NCI-H526 treated with DMSO at 0.1 percent for 48 hours (cell line): ENCODE results near the gene ACIN1.

Experiments used
- DNase-seq: peaks from one replicate; lab custom pipeline; 2025; lab: John Stamatoyannopoulos, UW

Gene ACIN1, protein sequence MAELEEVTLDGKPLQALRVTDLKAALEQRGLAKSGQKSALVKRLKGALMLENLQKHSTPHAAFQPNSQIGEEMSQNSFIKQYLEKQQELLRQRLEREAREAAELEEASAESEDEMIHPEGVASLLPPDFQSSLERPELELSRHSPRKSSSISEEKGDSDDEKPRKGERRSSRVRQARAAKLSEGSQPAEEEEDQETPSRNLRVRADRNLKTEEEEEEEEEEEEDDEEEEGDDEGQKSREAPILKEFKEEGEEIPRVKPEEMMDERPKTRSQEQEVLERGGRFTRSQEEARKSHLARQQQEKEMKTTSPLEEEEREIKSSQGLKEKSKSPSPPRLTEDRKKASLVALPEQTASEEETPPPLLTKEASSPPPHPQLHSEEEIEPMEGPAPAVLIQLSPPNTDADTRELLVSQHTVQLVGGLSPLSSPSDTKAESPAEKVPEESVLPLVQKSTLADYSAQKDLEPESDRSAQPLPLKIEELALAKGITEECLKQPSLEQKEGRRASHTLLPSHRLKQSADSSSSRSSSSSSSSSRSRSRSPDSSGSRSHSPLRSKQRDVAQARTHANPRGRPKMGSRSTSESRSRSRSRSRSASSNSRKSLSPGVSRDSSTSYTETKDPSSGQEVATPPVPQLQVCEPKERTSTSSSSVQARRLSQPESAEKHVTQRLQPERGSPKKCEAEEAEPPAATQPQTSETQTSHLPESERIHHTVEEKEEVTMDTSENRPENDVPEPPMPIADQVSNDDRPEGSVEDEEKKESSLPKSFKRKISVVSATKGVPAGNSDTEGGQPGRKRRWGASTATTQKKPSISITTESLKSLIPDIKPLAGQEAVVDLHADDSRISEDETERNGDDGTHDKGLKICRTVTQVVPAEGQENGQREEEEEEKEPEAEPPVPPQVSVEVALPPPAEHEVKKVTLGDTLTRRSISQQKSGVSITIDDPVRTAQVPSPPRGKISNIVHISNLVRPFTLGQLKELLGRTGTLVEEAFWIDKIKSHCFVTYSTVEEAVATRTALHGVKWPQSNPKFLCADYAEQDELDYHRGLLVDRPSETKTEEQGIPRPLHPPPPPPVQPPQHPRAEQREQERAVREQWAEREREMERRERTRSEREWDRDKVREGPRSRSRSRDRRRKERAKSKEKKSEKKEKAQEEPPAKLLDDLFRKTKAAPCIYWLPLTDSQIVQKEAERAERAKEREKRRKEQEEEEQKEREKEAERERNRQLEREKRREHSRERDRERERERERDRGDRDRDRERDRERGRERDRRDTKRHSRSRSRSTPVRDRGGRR

DNA sequence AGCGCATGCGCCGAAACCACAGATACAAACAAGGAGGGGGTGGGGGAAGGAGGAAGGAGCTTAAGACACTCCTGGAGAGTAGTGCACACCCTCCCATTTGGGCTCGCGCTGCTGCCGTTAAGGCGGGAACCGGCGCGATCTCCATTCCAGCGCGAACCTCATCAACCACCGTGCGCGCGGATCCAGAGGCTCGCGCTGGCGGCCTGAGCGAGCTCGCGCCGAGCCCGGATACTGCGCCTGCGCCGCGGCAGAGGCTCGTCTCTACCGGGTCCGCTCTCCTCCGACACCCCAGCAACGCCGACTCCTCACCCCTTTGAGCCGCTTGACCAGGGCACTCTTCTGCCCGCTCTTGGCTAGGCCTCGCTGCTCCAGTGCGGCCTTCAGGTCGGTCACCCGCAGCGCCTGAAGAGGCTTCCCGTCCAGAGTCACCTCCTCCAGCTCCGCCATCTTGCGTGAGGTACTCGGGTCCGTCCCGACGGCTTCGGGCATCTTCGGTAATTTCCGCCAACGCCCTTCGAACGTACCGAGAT is at the start of gene ACIN1:
ACIN1 (minus strand) TSS at position 471 of the 530 bp plus-strand sequence; CDS start at position 447, 24 bp downstream.
- DNase-seq = no peak

DNA sequence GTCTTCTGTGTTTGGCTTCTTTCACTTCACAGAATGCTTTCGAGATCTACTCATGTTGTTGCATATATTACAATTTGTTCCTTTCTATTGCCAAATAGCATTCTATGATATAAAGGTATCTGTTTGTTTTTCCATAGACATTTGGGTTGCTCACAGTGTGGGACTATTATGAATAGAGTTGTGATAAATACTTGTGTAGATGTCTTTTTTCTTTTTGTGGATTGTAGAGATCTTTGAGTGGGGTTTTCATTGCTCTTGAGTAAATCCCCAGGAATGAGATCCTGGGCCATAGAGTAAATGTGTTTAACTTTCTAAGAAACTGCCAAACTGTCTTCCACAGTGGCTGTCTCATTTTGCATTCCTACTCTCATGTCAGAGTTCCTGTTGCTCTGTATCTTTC is 49.0 kb upstream of the ACIN1 start:
- no peak for DNase-seq

DNA sequence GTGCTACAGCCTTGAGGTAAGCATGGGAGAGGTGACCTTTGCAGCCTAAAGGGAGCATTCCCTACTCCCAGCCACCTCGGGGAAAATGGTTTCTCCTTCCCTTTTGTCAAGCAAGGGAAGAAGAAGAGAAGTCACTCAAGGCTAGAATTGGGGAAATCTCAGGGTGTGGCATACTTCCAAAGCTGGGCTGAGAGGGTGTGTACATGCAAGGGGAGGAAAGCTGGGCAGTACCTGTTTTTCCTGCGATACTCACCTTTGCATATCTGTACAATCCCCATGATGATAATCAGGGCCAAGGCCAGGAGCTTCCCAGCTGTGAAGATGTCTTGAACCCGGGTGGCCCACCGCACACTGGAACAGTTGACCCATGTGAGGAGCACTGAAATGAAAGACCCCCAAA is 47.9 kb upstream of the ACIN1 start:
- DNase-seq = no peak

DNA sequence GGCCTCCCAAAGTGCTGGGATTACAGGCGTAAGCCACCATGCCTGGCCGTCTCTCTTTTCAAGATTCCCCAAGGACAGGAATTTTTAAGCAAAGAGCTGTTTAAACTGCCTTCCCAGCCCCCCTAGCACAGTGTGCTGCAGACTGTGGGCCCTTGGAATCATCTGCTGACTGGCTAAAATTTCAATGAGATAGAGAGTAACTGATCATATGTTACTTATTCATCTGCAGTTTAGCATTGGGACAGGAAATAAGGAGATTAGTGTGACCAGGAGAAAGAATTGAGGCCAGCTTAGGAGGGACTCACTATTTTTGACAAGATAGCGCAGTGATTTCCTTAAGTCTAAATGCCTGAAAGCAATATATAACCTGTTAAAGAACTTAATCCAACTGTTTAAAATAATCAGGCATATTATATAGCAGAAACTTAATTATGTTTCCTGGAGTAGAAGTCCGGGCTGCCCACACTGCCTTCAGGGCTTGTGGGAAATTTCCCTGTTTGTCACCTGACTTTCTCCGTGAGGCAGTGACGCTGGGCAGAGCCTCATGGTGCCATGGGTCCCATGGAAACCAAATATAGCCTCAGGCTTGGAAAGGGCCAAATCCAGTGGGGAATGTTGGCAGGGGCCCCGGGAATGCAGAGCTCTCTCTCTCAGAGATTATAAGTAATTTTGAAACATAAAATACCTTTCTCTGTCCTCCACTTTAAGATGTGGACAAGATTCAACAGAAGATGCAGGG is 46.9 kb upstream of the ACIN1 start:
- no peak for DNase-seq

DNA sequence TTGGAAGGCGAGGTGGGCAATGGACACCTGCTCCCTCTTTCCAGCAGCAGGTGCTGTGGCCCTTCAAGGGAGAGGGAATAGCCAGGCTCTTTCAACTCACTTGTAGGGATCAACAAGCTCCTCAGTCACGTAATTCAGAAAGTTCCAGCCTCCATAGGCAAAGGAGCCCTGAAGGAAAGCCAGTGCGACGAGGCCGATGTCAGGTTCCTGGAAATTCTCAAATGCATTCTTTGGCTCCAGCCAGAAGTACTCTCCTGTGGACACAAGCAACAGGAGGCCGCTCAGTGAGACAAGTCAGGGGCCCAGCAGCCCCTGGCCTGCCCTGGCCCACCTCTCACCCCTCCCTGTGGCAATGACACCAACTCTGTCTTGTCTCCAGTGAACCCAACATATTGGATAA is 45.4 kb upstream of the ACIN1 start:
- no peak for DNase-seq

DNA sequence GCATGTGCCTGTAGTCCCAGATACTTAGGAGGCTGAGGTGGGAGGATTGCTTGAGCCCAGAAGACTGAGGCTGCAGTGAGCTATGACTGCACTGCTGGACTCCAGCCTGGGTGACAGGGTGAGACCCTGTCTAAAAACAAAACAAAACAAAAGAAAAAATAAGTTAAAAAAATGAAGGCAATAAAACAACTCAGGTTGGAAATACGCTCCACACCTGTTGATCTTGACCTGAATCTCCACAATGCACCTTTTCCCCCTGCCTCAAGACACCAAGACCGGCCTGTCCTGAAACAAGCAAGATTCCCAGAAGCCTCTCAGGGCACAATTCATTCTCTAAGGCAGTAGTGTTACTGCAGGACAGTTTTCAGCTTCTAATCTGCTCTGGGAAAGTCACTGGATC is 44.9 kb upstream of the ACIN1 start:
- DNase-seq = no peak

DNA sequence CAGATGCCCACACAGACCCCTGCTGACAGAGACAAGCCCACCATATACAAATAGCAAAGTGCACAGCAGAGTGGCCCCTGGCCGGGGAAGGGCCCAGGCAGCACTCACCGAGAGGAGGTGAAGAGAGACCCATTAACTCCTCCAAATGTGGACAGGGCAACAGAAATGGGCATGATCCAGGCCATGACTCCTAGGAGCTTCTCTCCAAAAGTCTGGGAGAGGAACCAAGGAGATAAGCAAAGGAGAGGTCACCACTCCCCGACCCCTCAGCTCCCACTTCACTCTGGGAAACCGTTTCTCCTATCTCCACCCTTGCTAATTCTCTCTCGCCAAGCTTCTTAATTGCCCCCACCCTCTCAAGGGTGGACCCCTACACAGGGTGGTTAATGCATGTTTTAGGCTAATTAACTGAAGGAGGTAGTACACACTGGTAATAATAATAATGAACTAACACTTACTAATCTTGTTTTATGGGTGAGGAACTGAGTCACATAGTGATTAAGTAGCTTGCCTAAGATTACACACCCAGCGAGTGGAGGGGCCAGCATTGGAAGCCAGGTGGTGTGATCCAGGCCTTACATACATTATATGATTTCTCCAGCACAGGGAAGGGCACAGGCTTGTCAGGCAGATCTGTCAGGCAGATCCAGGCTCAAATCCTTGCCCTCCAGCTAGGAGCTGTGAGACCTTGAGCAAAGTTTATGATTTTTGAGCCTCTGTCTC is 43.0 kb upstream of the ACIN1 start:
- no peak for DNase-seq

DNA sequence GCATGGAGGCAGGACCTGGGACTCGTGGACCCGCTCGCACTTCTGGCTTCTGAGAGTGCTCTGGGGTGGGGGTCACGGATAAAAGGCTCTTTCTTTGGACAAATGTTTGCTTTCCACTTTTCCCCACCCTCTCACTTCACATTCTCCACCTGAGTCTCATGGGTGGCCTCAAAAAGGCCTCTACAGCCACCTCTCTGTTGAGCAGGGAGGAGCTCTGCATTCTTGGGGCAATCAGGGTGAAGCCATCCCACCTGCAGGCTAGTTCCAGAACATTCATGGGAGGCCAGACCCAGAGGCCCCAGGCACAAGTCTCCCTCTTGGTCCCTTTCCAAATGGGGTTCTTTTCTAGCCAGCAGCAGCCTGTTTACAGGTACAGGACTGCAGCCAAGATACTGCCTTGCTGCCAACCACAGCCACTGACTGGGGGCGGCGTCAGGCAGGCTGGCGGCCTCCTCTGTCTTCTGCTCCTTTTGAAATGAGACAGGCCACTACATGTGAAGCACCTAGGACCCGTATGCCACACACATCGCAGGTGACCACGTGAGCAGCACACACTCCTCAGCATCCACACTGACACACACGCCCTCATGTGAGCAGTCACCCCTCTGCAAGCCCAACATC is 42.4 kb upstream of the ACIN1 start:
- no peak for DNase-seq

DNA sequence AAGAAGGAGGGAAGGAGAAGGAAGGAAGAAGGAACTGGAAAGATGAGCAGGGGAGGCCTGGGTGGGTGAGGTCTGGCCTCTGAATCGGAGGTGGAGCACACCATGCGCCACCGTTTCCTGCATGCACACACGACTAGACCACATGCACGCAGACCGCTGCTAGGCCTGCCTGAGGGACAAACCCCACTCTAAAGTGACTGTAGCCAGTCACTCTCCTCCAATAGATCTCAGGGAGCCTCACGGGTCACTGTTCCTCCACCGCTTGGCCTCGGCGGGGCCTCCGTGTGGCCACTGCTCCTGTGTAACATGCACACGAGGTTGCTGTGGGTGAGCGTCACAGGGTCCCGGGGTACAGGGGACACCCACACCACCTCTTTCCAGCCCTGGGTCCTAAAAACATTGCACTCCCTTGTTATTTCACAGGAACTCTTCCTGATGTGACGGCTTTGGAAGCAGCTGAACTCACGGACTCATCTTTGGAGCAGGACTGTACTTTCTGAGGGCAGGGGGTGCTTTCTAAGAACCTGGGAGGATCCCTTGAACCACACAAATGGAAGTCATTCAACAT is 41.7 kb upstream of the ACIN1 start:
- DNase-seq = no peak

DNA sequence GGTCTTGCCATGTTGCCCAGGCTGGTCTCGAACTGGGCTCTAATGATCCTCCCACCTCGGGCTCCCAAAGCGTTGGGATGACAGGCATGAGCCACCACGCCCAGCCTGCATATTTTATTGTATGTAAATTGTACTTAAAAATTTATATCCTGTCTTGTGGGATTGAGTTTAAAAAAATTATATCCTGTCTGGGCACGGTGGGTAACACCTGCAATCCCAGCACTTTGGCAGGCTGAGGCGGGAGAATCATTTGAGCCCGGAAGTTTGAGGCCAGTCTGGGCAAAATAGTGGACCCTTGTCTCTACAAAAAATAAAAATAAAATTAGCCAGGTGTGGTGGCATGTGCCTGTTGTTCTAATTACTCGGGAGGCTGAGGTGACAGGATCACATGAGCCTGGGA is 38.0 kb upstream of the ACIN1 start:
- no peak for DNase-seq

DNA sequence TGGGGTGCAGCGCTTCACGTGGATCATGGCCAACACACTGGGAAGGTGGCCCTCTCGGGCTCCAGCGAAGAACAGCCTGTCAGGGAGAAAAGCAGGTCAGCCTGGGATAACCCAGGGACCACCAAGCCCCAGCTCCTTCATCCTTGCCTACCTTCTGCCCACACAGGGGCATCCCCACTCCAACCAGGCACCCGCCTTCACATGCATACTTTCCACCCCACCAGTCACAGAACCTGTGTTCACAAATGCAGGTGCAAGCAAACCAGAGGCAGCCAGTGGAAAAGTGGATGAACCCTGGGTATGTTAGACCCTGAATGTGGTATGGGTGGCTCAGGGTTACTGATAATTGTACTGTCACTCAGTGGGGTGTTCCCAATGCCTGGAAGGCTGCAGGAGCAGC is 36.5 kb upstream of the ACIN1 start:
- no peak for DNase-seq

DNA sequence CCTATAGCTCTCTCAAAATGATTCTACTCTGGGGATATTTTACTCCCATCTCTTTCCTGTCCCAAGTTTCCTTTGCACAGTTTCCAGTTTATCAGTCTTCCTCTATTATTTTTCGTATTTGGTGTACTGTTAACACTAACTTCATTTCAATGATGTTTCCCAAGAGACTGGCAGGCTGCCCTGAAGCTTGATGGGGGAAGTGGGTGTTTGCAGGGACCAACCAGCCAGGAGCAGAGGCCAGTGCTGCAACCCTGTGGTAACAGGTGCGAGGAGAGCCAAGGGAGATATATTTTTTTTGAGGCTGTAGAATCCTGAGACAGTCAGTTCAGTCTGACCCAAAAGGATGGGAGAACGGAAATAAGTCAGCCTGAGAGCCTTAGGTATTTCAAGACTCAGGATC is 35.9 kb upstream of the ACIN1 start:
- DNase-seq = no peak

DNA sequence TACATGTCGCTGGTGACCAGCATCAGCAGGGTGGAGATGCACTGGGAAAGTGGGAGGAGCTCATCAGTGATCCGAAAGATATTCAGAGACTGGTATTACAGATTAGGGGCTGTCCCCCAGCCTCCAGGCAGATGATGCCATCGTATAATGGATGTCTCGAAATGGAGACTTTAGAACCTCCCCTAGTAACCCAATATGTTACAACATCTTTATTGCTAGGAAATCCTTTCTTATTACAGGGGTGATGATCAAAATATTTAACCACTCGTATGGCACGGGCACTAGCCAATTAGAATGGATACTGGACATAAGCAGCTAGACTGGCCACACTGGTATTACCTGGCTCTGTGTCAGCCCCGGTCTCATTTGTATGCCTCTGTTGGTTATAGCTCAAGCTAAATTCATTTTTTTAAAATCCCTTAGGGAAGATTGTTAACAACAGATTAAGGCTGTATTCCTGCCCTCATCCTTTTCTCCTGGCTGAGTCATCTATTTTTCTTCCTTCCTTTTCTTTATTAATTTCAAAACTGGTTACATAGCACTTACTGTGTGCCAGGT is 34.9 kb upstream of the ACIN1 start:
- no peak for DNase-seq

DNA sequence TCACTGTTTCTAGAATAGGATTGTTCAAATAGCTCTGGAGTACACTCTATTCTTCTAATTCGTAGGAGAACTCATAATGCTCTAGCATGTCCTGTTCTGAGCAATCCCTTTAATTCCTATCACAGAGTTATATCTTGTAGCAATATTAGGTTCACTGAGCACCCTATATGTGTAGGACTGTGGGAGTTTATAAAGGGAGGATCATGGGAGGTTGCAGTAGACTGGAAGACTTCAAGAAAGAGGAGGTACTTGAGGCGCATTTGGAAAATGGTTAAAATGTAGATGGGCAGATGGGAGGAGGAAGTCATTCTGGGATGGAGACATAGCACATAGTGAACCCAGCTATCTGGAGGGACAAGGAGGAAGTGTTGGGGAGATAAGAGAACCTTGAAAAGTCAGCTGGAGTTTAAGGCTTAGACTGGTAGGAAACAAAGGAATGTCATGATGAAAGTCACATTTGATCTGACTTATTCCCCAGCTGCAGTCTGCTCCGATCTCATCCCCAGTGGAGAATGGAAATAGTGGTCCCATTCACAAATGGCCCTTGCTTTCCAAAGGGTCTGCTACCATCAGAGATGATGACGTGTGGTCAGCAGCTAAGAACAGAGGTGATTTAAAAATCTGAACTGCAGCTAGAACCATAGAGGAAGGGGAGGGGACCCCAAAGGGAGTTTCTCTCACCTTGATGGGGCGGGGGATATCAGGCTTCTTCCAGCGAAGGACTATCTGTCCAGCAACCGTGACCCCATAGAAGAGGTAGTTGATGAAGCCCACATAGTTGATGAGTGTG is 34.2 kb upstream of the ACIN1 start:
- no peak for DNase-seq

DNA sequence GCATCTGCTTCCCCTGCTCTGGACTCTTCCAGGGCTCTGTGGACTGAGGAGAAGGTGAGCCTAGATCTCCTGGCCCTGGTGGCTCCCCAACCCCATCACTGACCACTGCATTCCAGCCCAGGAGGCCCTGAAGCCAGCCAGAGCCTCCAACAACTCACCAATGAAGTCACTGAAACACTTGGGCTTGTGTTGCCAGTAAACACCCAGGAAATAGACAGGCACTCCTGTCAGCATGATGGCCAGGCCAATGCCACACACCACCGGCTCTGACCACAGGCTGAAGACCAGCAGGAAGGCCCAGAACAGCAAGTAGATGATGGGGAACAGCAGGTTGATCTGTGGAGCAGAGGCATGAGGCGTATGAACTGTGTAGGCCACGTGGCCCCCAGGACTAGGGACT is 32.9 kb upstream of the ACIN1 start:
- no peak for DNase-seq

DNA sequence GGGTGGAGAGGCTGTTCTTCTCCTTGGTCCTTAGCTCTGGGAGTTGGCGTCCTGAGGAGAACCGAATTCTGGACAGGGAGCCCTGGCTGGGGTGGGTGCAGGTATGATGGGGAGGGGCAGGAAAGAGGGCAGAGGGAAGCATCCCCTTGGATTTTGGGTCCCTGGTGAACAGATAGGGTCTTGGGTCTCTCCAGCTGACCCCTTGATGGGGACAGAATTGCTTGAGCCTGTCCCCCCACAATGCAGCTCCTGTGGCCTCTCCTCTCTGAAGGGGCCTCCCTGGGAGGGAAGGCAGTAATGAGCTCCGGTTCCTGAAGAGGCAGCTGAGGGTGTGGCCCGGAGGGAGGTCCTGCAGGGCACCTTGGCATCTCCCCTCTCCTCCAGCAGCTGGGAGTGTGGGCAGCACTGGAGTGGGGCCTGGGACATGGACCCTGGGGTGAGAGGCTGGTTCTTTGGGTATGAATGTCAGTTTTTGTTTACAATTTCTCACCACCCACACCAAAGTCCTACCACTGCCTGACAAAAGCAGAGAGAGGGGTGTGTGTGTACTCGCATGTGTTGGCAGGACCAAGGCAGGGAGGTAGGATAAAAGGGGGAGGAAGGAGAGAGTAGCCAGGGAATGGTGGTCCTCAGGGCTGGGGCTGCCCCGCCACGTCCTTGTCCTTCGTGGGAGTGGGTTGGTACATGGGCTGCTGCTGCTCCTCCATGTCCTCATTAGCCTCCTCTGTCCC is 31.8 kb upstream of the ACIN1 start:
- DNase-seq = no peak

DNA sequence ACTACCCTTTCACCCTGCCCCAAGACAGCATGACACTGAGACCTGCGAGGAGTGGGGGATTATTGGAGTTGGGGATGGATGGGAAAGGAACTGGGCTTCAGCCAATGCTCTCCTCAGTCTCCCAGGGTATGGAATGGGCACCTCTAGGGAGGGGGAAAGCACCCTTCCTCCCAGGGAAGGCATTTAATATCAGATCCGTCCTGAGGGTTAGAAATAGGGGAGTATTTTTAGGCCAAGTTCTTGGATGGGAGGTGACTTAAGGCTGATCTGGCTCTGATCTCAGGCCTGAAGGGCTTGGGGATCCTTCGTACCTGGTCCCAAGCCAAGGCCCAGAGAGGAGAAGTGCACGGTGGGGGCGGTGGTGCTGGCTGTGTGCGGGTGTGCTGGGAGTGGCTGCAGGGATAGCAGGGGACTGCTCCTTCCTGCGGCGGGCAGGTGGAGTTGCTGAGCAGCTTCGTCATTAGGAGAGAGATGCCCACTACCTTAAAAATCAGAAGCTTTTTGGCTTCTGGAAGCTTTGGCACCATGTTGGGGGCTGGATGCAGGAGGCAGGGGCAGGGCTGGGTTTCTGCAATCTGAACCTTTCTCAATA is 31.1 kb upstream of the ACIN1 start:
- no peak for DNase-seq

DNA sequence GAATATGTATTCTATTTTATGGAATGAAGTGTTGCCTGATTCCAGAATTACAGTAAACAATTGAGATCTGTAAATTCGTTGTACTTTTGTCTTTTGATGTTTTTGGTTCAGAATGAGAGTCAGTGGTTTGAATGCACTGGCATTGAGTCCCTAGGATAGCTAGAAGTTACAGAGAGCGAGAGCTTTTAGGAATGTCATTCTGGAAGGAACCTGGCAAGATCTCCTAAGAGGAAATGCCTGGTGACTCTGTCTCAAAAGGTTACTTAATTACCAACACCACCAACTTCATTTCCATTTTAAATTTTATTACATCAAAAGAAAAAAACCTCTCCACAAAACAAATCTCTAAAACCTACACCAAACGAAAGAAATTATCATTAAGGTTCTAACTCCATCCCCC is 30.1 kb upstream of the ACIN1 start:
- DNase-seq = no peak
